ENCODE results near the gene PRDX2.

DNA sequence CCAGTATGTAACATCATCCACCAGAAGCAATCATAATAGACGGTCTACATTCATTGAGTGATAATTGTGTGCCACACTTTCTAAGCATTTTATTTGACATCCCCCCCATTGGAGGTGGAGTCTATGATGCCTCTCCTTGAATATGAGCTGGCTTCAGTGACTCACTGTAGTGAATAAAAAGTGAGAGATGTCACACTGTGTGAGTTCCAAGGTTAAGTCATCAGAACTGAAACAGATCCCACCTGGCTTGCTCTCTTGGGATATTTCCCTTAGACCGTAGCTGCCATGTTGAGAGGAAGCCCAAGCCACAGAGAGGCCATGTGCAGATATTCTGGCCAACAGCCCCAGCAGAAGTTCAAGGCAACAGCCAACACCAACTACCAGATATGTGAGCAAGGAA lies 20.2 kb upstream of the PRDX2 start:
- TF ChIP-seq CTCF (conservative IDR thresholded peaks at IDR 0.05; ENCODE audit: low read length) (no peak), EZH2phosphoT487 (IDR thresholded peaks at IDR 0.05; ENCODE audit: borderline replicate concordance) (no peak)
